ENCODE data around the gene FAM200C. TPM values are rescaled to one million over a fixed set of nuclear protein-coding genes. Genes with fewer than 3 reads are reported as not detected.

Gene FAM200C
- total and polyA plus RNA-seq, 8 donors = 0.29 to 7.2 (median 1.6) TPM

- WGBS, 5 donors = 91 to 100% (median 94%) methylated on average over 1 of the region's 1 CpG
- intact Hi-C loops (cut with DNase I; ENCODE audit: low total_unique reads) = no loop called here
- H3K4me3 ChIP-seq = no peak overlapping the region
Observed at GRCh38 chr5:160384681-160385080, 15.2 kb downstream of the FAM200C start.

GRCh38 chr5:160382346-160382745 is 17.5 kb downstream of the FAM200C start:
- Histone ChIP-seq H3K9me3 (peaks cover 0 to 10% (median 3%) of the 10 kb centered on the region in 4 donors), H3K4me1 (no peaks in the 10 kb centered on the region), H3K27me3 (no peaks in the 10 kb centered on the region), H3K36me3 (no peaks in the 10 kb centered on the region), H3K4me3 (no peak overlapping the region), H3K27ac (no peak overlapping the region)
- DNase-seq = no peak
- WGBS, 5 donors = 54 to 80% (median 67%) methylated on average over 1 to 3 of the region's 3 CpGs
- intact Hi-C loops (cut with DNase I; ENCODE audit: low total_unique reads) = no loop called here
- TF ChIP-seq CTCF (IDR thresholded peaks at IDR 0.05) (no peak), POLR2A (IDR thresholded peaks at IDR 0.05) (no peak), POLR2AphosphoS5 (IDR thresholded peaks at IDR 0.05) (no peak), EP300 (IDR thresholded peaks at IDR 0.05) (no peak)

More at GRCh38 chr5:160384681-160385080, 15.2 kb downstream of the FAM200C start:
- Histone ChIP-seq H3K4me1 (no peaks in the 10 kb centered on the region), H3K36me3 (no peaks in the 10 kb centered on the region), H3K9me3 (peaks cover 0 to 20% (median 3%) of the 10 kb centered on the region in 4 donors), H3K27me3 (no peaks in the 10 kb centered on the region), H3K27ac (no peak overlapping the region)
- TF ChIP-seq POLR2AphosphoS5 (IDR thresholded peaks at IDR 0.05) (no peak), CTCF (IDR thresholded peaks at IDR 0.05) (no peak), EP300 (IDR thresholded peaks at IDR 0.05) (no peak), POLR2A (IDR thresholded peaks at IDR 0.05) (no peak)
- no peak for DNase-seq

- H3K27ac ChIP-seq = no peak overlapping the region
- no peaks in the 10 kb centered on the region for H3K4me1 ChIP-seq
- no peak for DNase-seq
- no peak for TF ChIP-seq EP300 (IDR thresholded peaks at IDR 0.05)
- TF ChIP-seq CTCF (IDR thresholded peaks at IDR 0.05) = no peak
- TF ChIP-seq POLR2A (IDR thresholded peaks at IDR 0.05) = no peak
- no peak for TF ChIP-seq POLR2AphosphoS5 (IDR thresholded peaks at IDR 0.05)
- no peaks in the 10 kb centered on the region for H3K27me3 ChIP-seq
- WGBS, 5 donors = 61 to 71% (median 67%) methylated on average over 2 of the region's 2 CpGs
- no peak overlapping the region for H3K4me3 ChIP-seq
- intact Hi-C loops (cut with DNase I; ENCODE audit: low total_unique reads) = no loop called here
- H3K9me3 ChIP-seq = no peaks in the 10 kb centered on the region
- H3K36me3 ChIP-seq = no peaks in the 10 kb centered on the region
Observed at GRCh38 chr5:160380041-160380440, 19.8 kb downstream of the FAM200C start.

- DNase-seq = no peak
- TF ChIP-seq EP300 (IDR thresholded peaks at IDR 0.05) = no peak
- TF ChIP-seq POLR2AphosphoS5 (IDR thresholded peaks at IDR 0.05) = no peak
- TF ChIP-seq CTCF (IDR thresholded peaks at IDR 0.05) = no peak
- TF ChIP-seq POLR2A (IDR thresholded peaks at IDR 0.05) = no peak
- WGBS, 5 donors = 53 to 59% (median 59%) methylated on average over 4 of the region's 4 CpGs
- no peaks in the 10 kb centered on the region for H3K36me3 ChIP-seq
- no peaks in the 10 kb centered on the region for H3K9me3 ChIP-seq
- H3K4me1 ChIP-seq = no peaks in the 10 kb centered on the region
- no peak overlapping the region for H3K4me3 ChIP-seq
- H3K27me3 ChIP-seq = no peaks in the 10 kb centered on the region
- intact Hi-C loops (cut with DNase I; ENCODE audit: low total_unique reads) = no loop called here
- H3K27ac ChIP-seq = no peak overlapping the region
Observed at GRCh38 chr5:160379511-160379910, 20.3 kb downstream of the FAM200C start.
